HEK293T (cell line): Measurements from ENCODE around the gene PCP4.

Experiments
- CTCF ChIA-PET: fragments of 350-600 bp; formaldehyde crosslinking; extraction: SDS; loops from one replicate; lab custom pipeline; 2021; ENCODE audit warnings: antibody characterized with exemption, inconsistent platforms; lab: Yijun Ruan, JAX
- POLR2A ChIA-PET: fragments of 350-600 bp; formaldehyde crosslinking; extraction: SDS; loops from one replicate; lab custom pipeline; 2020; ENCODE audit warnings: antibody characterized with exemption, inconsistent platforms; lab: Yijun Ruan, JAX
- DNase-seq: peaks from one replicate; pipeline ENCODE4 v3.0.0; 2012; ENCODE audit warnings: mixed read lengths; ENCODE audit errors: extremely low spot score
- ARNT ChIP-seq: fragments of 450-650 bp; IDR thresholded peaks from 2 replicates; pipeline ENCODE4 v1.6.1; 2017; ENCODE audit warnings: mild to moderate bottlenecking
- BHLHE40 ChIP-seq: fragments of 450-650 bp; IDR thresholded peaks from 2 replicates; pipeline ENCODE4 v1.6.1; 2016; ENCODE audit warnings: mild to moderate bottlenecking, moderate library complexity, borderline replicate concordance
- CTBP1 ChIP-seq: fragments of 450-650 bp; IDR thresholded peaks from 2 replicates; pipeline ENCODE4 v1.6.1; 2016; ENCODE audit warnings: borderline replicate concordance
- ELF4 ChIP-seq: fragments of 450-650 bp; IDR thresholded peaks from 2 replicates; pipeline ENCODE4 v1.6.1; 2017; ENCODE audit warnings: antibody characterized with exemption
- FOXA1 ChIP-seq: fragments of 450-650 bp; IDR thresholded peaks from 2 replicates; pipeline ENCODE4 v1.6.1; 2016; ENCODE audit warnings: mild to moderate bottlenecking
- FOXK2 ChIP-seq: fragments of 450-650 bp; IDR thresholded peaks from 2 replicates; pipeline ENCODE4 v1.6.1; 2016; ENCODE audit warnings: mild to moderate bottlenecking
- FOXM1 ChIP-seq: fragments of 450-650 bp; IDR thresholded peaks from 2 replicates; pipeline ENCODE4 v1.6.1; 2017; ENCODE audit warnings: mild to moderate bottlenecking, borderline replicate concordance
- HDGF ChIP-seq: fragments of 450-650 bp; IDR thresholded peaks from 2 replicates; pipeline ENCODE4 v1.6.1; 2017; ENCODE audit warnings: antibody characterized with exemption, borderline replicate concordance
- L3MBTL2 ChIP-seq: fragments of 450-650 bp; conservative IDR thresholded peaks from 2 replicates; pipeline ENCODE4 v1.6.1; 2016; ENCODE audit warnings: mild to moderate bottlenecking
- LEF1 ChIP-seq: fragments of 450-650 bp; IDR thresholded peaks from 2 replicates; pipeline ENCODE4 v1.6.1; 2017; ENCODE audit warnings: mild to moderate bottlenecking, borderline replicate concordance
- NFRKB ChIP-seq: fragments of 450-650 bp; IDR thresholded peaks from 2 replicates; pipeline ENCODE4 v1.6.1; 2016; ENCODE audit warnings: mild to moderate bottlenecking, moderate library complexity
- PKNOX1 ChIP-seq: fragments of 450-650 bp; IDR thresholded peaks from 2 replicates; pipeline ENCODE4 v1.6.1; 2016
- SP1 ChIP-seq: fragments of 450-650 bp; IDR thresholded peaks from 2 replicates; pipeline ENCODE4 v1.6.1; 2017
- SUZ12 ChIP-seq: fragments of 450-650 bp; IDR thresholded peaks from 2 replicates; pipeline ENCODE4 v1.6.1; 2016; ENCODE audit warnings: mild to moderate bottlenecking
- TARDBP ChIP-seq: fragments of 450-650 bp; IDR thresholded peaks from 2 replicates; pipeline ENCODE4 v1.6.1; 2016
- ZNF384 ChIP-seq: fragments of 450-650 bp; IDR thresholded peaks from 2 replicates; pipeline ENCODE4 v1.6.1; 2016

Gene PCP4

GRCh38 chr21:39849014-39849655, 18.1 kb upstream of the PCP4 start:
- CTCF ChIA-PET, result no interaction called here
- POLR2A ChIA-PET, result no interaction called here
- DNase-seq, result no peak
- TF ChIP-seq HDGF (no peak), SUZ12 (no peak), FOXK2 (no peak), FOXA1 (no peak), TARDBP (no peak)

DNA sequence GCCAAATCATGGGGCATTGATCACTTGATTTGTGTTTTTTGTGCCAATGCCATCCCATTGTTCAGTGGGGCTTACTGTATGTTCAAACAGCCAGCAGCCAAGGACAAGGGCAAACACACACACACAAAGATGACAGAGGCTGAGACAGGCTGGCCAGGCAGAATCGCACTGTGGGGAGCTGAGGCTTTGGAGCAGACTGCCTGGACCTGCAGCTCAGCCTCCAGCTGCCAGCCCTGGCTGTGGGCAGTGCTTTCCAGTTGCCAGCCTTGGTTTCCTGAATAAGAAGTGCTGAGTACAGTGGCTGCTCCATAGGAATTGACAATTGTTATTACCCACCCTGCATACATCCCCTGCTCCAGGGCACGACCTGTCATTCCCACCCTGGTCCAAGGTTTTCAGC, 16.9 kb upstream of the PCP4 start:
- ChIA-PET POLR2A (no interaction called here), CTCF (no interaction called here)
- DNase-seq, result no peak
- TF ChIP-seq LEF1 (no peak), SP1 (no peak), NFRKB (no peak), HDGF (no peak), ZNF384 (no peak), PKNOX1 (no peak), TARDBP (no peak), SUZ12 (no peak), CTBP1 (no peak), FOXA1 (no peak), FOXK2 (no peak), ARNT (no peak), BHLHE40 (no peak), FOXM1 (no peak), ELF4 (no peak), L3MBTL2 (no peak)

GRCh38 chr21:39851002-39851618, 16.1 kb upstream of the PCP4 start:
- POLR2A ChIA-PET, result no interaction called here
- no peak for DNase-seq
- TF ChIP-seq TARDBP, result no peak
- TF ChIP-seq SP1, result no peak
- no peak for TF ChIP-seq FOXM1
- no peak for TF ChIP-seq CTBP1
- TF ChIP-seq LEF1, result no peak
- no peak for TF ChIP-seq ELF4
- CTCF ChIA-PET, result no interaction called here

- no peak for DNase-seq
- POLR2A ChIA-PET, result no interaction called here
- CTCF ChIA-PET, result interaction anchor here (0.5 kb wide), 1 partner anchor 334 kb away, joined by 3 read pairs; no protein-coding TSS in a partner anchor
- TF ChIP-seq SUZ12 (no peak), FOXK2 (no peak), NFRKB (no peak), BHLHE40 (no peak)
Observed at GRCh38 chr21:39852021-39852721, 15.1 kb upstream of the PCP4 start.

DNA sequence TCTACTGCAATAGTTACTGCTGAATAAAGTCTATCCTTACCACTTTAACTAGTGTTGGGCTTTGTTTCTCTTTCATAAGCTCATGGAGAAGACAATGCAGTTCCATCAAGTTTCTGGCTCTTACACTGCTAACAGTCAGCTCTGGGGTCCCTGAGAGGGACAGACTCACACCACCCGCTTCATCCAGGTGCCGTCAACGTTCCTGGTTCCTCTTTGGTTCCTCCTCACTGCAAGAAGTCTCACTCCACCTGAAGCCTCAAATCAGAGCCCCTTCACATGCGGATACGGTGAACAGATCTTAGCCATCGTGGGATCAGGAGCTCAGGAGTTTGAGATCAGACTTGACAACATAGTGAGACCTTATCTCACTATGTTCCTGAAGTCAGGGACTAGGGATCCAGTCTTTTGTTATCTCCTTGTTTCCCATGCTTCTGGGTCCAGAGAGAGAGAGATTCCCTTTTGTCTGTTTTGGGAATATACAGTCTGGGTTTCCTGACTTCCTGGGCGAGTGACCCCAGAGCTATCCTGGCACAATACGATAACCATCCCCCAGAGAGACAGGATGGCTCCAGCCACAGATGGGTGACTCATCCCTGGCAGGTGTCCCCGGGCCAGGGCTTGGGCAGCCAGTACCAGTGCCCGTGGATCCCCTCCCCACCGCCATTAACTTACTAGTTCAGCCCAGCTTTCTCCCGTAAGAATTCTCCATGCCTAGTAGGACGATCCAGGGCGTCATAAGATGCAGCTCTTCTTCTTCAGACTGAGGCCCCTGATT, 14.3 kb upstream of the PCP4 start:
- TF ChIP-seq FOXA1, result no peak
- TF ChIP-seq SP1, result no peak
- no peak for TF ChIP-seq L3MBTL2
- TF ChIP-seq NFRKB, result no peak
- ChIA-PET POLR2A (no interaction called here), CTCF (interaction anchor here (1.3 kb wide), 1 partner anchor 13 kb away, joined by 3 read pairs; no protein-coding TSS in a partner anchor)
- no peak for DNase-seq

GRCh38 chr21:39854572-39854971, 12.7 kb upstream of the PCP4 start:
- TF ChIP-seq TARDBP, result no peak
- no peak for TF ChIP-seq L3MBTL2
- no peak for TF ChIP-seq ELF4
- no peak for DNase-seq
- POLR2A ChIA-PET, result no interaction called here
- CTCF ChIA-PET, result no interaction called here

GRCh38 chr21:39855595-39855994, 11.6 kb upstream of the PCP4 start:
- ChIA-PET CTCF (no interaction called here), POLR2A (no interaction called here)
- DNase-seq, result no peak
- TF ChIP-seq HDGF (no peak), FOXA1 (no peak), SP1 (no peak), SUZ12 (no peak), FOXK2 (no peak), PKNOX1 (no peak), L3MBTL2 (no peak), ZNF384 (no peak), TARDBP (no peak), BHLHE40 (no peak), FOXM1 (no peak)
